ENCODE results near the gene VSNL1.

VSNL1 gene

DNA sequence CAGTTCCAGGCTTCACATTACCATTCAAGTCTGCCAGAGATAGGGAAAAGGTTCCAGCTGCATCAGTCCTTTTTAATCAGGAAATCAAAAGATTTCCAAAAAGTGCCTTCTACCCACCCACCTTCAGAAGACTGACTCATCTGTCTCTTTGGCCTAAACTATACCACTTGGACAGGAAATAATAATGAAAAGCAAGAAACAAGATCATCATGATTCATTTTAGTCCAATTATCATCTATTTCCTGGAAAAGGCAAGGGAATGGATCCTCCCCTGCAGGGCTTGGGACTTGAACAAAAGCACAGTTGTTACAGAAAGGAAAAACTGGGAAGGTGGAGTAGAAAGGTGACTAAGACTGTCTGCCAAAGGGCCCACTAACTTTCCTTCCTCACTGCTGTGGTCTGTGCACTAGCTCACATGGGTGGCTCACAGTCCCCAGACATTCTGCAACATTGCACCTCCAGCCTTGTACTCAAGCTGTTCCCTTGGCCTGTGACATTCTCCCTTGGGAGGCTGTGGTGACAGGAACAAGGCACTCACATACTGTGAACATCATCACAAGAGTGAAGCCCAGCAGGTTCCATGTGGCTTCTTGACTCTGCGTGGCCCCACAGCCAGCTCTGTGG, 75.3 kb downstream of the VSNL1 start:
- no peak for DNase-seq

GRCh38 chr2:17616405-17616804, 75.9 kb downstream of the VSNL1 start:
- DNase-seq: no peak

- DNase-seq: no peak
Measured at GRCh38 chr2:17617516-17617915, 77.0 kb downstream of the VSNL1 start.

DNA sequence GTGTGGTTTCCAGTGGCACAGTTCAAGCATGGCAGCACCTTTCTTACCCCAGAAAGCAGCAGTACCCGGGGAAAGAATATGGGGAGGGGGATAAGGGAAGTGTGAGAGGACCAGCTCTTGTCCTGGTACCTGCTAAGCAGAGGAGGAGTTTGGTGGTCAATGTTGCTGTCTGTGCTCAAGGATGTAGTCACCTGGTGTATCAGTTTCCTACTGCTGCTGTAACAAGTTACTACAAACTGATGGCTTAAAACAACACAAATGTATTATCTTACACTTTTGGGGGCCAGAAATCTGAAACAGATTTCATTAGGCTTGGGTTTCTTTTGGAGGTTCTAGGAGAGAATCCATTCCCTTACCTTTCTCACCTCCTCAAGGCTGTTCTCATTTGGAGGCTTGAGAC, 77.5 kb downstream of the VSNL1 start:
- no peak for DNase-seq

DNA sequence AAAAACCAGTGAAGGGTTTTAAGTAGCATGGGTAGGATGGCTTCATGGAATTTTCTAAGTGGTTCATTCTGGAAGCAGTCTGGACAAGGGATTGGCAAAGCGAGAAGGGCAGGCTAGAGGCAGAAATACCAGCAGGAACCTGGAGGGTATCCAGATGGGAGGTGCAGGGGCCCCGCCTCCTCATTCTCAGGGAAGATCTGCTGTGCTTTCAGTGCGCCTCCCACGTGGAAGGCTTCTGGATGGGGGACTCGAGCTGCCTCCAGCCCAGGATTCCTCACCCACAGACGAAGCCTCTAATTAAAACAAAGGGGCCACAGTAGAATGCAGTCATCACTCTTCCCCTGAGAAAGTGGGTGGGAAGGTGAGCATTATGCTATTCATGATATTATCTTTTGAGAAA, 79.8 kb downstream of the VSNL1 start:
- DNase-seq: no peak

DNA sequence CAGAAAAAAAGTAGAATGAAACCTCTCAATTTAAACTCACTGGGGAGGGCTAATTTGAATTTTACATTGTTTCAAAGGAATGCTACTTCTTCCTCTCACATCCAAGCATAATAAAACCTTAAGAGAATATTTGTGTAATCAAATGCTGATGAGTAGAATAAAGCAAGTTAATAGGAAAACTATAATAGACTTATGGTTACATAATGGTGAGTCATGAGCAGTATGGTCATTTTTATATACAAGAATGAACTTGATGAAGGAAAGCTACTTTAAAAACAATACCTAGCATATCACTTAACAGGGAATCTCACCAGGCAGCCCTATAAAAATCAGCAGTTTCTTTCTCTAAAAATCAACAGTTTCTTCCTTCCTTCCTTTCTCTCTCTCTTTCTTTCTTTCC, 80.3 kb downstream of the VSNL1 start:
- no peak for DNase-seq

GRCh38 chr2:17621781-17622180, 81.3 kb downstream of the VSNL1 start:
- no peak for DNase-seq

GRCh38 chr2:17625446-17625845, 85.0 kb downstream of the VSNL1 start:
- no peak for DNase-seq

DNA sequence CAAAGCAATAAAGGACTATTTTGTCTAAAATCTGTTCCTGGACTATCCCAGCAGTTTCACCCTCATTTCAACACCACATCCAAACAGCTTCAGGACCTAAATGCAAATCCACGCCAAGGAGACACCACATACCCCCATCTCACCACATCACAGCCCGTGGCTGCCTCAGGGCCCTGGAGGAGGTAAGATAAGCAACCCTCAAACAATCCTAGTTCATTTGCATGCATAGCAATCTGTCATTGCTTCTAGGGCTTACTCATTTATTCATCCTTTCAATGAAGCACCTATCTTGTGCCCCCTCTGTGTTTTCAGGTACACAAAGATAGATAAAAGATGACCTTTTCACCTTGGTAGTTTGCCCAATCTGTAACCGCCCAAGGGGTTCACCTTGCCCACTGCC, 86.5 kb downstream of the VSNL1 start:
- no peak for DNase-seq

DNA sequence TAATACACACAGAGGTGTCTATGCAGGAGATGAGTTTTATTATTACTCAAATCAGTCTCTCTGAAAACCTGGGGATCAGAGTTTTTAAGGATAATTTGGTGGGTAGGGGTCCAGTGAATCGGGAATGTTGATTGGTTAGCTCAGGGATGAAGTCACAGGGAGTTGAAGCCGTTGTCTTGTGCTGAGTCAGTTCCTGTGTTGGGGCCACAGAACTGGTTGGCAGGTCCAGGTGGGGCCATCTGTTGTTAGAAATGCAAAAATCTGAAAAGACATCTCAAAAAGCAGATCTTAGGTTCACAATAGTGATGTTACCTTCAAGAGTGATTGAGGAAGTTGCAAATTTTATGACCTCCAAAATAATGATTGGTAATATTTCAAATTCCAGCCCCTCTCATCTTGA, 86.9 kb downstream of the VSNL1 start:
- no peak for DNase-seq

GRCh38 chr2:17628349-17629261, 88.1 kb downstream of the VSNL1 start:
- no peak for DNase-seq

DNA sequence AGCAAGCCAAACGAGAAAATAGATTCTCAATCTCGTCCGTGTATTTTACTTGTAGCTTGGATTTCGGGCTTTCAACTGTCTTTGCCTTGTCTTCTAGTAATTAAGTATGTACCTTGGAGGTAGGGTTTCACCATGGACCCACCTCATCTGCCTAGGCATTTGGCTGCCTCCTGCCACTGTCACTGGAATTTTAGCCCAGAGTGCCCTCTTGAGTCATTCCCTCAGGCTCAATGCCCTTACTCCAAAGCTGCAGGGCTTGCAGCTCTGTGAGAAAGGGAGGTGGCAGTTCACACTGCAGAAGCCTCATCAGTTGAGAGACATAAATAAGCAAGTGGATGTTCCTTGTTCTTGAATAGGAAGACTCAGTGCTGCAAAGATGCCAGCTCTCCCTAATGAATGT, 89.6 kb downstream of the VSNL1 start:
- DNase-seq: no peak

- no peak for DNase-seq
Measured at GRCh38 chr2:17634997-17635396, 94.5 kb downstream of the VSNL1 start.

DNA sequence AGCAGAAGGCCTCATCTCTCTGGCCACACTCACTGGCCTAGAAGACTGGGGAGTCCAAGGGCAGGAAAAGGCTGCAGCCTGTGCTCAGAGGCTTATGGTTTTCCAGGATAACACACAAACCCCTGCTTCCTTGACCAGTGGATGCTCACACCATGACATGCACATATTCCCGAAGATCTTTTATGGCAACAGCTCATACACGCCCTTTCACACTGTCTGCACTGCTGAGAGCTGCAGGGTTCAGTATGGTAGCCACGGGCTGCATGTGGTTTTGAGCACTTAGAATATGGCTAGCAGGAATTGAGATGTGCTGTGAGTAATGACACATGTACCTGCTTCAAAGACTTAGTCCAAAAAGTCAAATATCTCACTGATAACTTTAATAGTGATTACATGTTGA, 95.8 kb downstream of the VSNL1 start:
- DNase-seq: no peak

DNA sequence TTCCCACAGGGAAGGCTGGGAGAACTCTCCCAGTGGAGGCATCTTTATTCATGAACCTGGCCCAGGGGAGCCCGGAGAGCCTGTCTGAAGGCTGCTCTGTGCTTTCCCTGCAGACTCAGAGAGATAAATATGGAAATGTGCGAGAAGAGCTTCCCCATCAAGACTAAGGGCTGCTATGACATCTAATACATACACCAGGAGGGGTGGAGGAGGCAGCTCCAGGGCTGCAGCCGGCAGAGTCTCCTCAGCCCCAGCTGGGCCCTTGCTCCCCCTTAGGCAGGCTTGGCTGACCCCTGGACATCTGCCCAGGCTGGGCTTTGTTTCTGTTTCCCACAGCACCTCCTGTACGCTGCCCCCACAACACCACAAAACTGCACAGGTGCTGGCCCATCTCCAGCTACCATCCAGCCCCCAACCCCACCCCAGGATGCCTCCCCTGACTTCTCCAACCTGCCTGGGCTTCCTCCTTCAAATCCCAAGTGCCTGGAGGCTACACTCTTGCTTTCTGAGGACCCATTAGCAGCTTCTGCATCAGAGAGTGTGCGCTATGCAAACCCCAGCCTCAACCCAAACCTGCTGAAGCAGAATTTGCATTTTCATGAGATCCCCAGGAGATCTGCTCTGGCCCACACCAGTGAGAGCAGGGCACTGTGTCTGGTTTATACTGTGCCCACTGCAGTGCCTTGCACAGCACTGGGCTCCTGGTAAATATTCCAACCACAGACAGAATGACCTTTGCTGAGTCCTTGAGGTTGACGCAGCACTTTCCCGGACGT, 96.8 kb downstream of the VSNL1 start:
- no peak for DNase-seq

DNA sequence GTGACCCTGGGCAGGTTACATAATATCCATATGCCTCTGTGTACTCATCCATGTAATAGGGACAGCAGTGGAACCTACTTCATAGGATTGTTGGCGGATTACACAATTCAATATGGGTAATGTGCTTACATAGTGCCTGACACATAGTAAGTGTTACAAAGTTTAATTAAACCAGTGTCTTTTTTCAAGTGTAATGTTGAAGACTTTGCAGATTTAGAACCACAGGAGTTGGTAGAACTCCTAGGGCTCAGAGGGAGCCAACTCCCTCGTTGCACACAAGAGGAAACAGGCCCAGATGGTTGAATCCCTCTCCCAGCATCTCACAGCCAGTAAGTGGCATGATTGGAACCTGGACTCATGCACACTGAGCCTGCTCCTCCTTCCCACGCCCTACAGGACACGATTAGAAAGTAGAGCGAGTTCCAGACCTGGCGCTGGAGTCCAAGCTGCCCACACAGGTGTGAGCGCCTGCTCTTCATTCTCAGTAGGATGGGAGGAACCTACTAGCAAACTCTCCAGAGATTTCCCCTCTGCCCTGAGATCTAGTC, 97.8 kb downstream of the VSNL1 start:
- DNase-seq: no peak

DNA sequence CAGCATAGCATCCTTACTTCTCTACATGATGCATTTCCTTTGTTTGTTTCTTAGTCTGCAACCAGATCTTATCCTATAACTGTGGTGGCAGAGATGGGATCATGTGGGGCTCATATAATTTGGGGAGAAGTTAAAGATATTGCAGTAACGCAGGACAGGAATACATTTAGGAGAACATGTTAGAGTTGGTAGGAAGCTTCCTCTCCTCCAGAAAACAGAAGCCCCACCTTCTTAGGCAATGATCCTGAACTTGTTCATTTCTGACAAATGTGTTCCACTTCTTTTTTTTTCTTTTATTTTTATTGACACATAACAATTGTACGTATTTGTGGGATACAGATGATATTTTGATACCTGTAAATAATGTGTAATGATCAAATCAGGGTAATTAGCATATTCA, 99.9 kb downstream of the VSNL1 start:
- no peak for DNase-seq

DNA sequence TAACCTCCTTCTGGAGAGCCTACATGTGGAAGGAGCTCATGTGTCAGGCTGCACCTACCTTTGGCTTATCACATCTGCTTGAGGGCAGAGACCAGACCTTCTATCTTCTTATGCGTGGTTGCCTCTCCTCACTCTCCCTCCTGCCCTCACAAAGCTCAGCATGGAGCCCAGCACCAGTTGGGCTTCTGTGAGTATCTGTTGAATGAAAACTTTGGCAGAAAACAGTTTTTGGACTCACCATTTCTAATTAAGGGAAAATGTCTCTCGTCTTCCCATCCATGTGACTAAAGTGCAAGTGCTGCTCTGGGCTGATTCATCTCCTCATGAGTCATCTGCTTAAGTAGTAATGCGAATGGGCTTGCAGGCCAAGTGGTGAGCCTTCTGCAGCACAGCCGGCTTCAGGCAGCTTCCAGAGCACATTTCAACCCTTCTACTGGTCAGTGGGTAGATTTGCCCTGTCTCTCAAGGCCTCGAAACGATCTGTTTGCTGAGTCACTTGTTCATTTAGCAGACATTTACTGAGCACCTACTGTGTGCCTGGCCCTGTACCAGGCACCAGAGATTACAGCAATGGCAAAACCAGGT, 102.6 kb downstream of the VSNL1 start:
- no peak for DNase-seq

DNA sequence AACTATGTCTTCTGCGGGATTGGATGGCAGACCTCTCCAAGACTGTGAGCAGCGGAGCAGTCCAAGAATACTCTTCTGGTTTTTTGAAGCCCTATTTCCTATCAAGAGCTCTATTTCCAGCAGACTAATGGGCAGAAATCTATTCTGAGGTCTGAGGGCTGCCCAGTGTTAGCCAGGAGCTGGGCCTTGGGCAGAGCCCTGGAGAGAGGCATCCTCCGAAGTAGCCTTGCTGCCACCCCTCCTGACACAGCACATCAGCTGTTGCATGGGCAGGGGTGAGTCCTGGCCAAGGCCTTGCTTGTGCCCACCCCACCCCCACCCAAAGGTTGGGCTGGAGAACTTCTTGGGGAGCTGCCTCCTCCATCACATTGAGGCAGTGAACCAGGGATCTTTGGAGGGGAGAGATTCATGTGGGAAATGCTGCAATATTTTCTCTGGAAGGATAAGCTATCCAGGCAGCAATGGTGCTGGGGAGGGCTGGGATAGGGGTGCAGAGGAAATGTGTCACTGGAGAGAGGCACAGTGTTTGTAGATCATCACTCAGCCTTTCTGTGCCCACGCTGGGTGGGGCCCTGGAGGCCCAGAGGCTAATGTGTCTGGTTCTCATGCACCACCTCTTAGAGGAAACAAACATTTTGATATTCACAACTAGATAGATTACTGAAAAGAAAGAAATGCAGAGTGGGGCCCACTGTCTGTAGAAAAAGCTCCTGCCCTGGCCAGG, 104.7 kb downstream of the VSNL1 start:
- DNase-seq: no peak

- DNase-seq: no peak
Measured at GRCh38 chr2:17646081-17646554, 105.6 kb downstream of the VSNL1 start.

DNA sequence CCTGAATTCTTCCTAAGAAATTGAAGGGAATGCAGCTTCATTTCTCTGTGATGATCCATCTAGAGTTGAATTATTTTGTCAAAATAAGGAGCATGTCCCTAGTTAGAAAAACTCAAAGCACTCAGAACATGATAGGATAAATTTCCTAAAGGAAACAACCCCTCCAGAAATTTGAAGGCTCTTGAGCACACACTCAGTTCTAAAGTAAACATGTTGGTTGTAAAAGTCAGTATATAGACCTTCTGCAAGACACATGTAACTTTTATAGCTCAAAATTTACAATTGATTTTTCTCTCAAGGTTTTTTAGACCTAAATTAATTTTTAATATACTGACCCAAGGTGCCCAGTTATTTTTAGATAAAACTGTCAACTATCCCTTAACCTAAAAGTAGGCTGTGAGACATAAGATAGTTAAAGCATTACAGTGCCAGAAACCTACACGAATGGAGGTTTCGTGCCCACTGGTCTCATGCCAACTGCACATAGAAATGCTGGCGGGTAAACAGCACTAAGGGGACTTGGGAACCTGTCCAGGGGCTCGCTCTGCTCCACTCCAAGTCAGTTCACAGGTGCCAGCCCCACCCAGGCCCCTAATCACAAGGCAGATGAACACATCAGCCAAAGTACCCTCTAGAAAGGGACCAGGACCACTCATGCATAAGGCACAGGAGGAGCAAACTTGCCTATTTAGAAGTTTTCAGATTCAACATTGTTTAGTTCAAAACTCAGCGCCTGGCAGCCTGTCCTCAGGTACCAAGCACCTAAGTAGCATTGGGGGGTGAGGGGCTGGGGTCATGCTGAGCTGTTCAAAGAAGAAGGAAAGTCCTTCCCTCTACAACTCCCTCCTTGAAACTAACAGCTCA, 106.6 kb downstream of the VSNL1 start:
- DNase-seq: no peak
